Heart left ventricle (tissue), 13 donors: Measurements from ENCODE around the gene GOT1.

Experiments
- CTCF ChIP-seq, 12 donors: fragments of 200-600 bp; sonication (generic) in 4 of 12; IDR thresholded peaks; one replicate each; pipeline versions ENCODE4 v1.5.0 to v1.8.0; 2018 to 2022; ENCODE audit warnings: antibody characterized with exemption in 12 of 12, mild to moderate bottlenecking in 5 of 12
- POLR2A ChIP-seq, 2 donors: fragments of 450-650 bp; IDR thresholded peaks; one replicate each; pipeline ENCODE4 v1.6.1; 2017; ENCODE audit warnings: antibody characterized with exemption in 2 of 2, mild to moderate bottlenecking in 2 of 2, moderate library complexity in 2 of 2
- donor health status: ischemic (EF 13 %, LVEDD 7.1; RV severe dilation, severe dysfunction).
- donor health status: DM: no; HTN: yes; CAD: no.
- donor health status: DM: no; HTN: no; CAD: no.
- donor health status: ischemic (EF 25% LVEDD 6.9; RV normal size, moderate dysfunction).
- donor health status: ischemic (EF 25% LVEDD 5.7; RV mildly dilated, moderate dysfunction).
- donor health status: ischemic (EF 35%, LVEDD 5.7; RV mildly dilated, moderate dysfunction).
- donor health status: nonischemic (EF 11% LVEDD 7.7; RV severe dilation, severe dysfunction).
- donor health status: DM: yes; HTN: yes; CAD: no.
- donor health status: PGD.
- donor health status: ischemic (EF 29% LVEDD 5.4; RV normal size, mild dysfunction).
- donor health status: nonischemic (EF 23%, LVEDD 6.1; RV moderate dilation, normal function).

DNA sequence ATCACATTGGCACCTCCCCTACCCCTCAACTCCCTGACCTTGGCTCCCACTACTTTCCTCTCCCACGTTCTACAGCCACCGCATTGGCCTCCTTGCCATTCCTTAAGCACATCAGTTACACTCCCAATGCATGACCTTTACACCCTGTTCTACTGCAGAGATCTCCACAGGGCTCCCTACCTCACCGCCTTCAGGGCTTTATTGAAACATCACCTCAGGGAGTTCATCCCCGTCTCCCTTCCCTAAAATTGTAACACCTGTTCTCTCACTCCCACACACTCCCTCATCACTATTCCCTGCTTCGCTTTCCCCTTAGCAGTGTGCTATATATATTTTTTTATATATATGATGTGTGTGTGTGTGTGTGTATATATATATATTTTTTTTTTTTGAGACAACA, 82.8 kb downstream of the GOT1 start:
- no peak for TF ChIP-seq CTCF (IDR thresholded peaks at IDR 0.05)
- no peak for TF ChIP-seq POLR2A (IDR thresholded peaks at IDR 0.05)
